Jurkat, Clone E6-1 (cell line): ENCODE results near the gene TAAR1.
"Not testable (repeated sequence)": the region's sequence is repeated elsewhere in the genome, so short reads cannot be mapped to it uniquely, and the experiment has no call there.

Experiments used
- DNase-seq: peaks from one replicate; pipeline ENCODE4 v3.0.0-alpha.2; 2011; ENCODE audit warnings: low read depth, low spot score
- H3K4me3 ChIP-seq: 2 replicates; pipeline ENCODE4 v1.5.1; 2011; ENCODE audit warnings: mild to moderate bottlenecking, low read length, control low read depth, moderate library complexity

Gene TAAR1

DNA sequence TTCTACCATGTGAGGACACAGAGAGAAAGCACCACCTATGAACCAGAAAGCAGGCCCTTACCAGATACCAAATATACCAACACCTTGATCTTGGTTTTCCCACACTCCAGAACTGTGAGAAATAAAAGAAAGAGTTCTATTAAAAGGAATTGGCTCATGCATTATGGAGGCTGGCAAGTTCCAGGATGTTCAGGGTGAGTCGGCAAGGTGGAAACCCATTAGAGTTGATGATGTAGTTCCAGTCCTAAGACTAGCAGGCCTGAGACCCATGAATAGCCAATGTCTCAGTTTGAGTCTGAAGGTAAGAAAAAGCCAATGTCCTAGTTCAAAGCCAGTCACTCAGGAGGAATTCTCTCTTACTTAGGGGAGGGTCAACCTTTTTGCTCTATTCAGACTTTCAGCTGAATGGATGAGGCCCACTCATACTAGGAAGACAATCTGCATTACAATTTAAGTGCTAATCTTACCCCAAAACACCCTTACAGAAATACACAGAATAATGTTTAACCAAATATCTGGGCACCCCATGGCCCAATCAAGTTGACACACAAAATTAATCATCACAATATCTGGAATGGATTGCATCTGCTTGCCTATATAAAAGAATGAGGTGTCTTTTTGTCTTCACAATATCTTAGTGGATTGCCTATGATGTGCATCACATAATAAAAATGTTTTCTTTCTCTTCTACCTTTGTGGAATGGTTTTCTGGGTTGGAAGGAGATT, 5.5 kb upstream of the TAAR1 start:
- H3K4me3 ChIP-seq: no peak overlapping the region
- DNase-seq: no peak

DNA sequence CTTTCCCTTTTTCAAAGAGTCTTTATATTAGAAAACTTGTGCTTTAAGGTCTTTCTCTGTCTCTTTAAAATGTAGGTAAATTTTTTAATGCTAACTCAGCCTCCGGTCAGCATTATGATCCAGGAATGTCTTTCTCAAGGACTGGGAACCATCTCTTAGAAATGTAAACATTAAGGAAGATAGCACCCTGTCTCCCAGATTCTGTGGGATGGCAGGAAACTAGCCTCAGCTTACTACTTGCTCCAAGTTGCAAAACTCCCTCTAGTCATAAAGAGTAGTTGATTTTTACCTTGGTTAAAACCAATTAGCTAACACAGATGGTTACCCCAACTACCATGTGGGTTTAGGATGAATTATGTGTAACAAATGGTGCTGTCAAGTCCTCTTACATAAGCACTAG, 4.7 kb upstream of the TAAR1 start:
- H3K4me3 ChIP-seq: no peak overlapping the region
- no peak for DNase-seq

DNA sequence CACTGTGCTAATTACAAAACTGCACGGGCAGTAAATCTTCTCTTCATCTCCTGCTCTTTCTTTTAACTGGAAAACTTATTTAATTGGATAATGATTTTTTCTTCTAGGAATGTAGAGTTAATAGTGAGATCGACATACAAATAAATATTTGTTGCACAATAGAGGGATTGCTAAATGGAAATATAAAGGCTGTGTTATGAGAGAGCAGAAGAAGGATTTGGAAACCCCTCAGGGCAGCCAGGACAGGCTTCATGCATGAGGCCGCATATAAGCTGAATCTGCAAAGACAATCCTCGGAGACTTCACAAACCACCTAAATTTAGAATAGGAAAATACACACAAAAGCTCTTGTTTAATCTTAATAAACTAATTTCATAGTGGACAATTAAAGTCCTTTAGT, 2.9 kb upstream of the TAAR1 start:
- H3K4me3 ChIP-seq: no peak overlapping the region
- no peak for DNase-seq

DNA sequence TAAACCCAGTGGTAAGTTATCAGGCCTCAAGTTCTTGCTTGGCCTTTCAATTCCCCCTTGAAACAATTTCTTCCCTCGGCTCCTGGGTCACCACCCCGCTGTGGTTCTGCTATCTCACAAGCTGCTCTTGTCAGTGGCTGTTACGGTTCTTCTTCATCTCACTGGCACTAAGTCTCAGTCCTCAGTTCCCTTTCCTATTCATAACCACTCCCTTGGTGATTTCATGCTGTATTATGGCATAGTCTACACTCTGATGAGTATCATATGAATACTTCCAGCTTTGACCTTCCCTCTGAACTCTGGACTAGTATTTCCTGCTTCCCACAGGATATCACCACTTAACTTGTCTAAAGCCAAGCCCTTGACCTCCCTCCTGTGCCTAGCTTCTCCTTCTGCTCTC, 7.9 kb downstream of the TAAR1 start:
- DNase-seq: no peak

DNA sequence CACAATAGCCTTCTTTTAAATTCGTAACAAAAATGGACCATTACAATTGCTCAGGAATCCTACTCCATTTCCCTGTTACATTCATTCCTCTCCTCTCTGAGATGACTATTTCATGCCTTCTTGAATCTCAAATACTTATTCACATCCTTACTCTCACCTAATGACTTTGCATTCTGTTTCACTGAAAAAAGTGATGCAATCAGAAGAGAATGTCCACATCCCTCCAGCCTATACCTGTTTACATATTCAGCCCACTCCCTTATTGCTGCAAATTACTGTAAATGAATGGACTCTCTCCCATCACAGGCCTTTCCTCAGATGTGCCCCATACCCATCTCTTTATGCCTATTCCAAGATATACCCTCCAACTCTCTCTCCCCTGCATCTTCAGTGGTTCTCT, 8.6 kb downstream of the TAAR1 start:
- H3K4me3 ChIP-seq: no peak overlapping the region
- no peak for DNase-seq

More for the DNA sequence above, 7.9 kb downstream of the TAAR1 start:
- H3K4me3 ChIP-seq: no peak overlapping the region

DNA sequence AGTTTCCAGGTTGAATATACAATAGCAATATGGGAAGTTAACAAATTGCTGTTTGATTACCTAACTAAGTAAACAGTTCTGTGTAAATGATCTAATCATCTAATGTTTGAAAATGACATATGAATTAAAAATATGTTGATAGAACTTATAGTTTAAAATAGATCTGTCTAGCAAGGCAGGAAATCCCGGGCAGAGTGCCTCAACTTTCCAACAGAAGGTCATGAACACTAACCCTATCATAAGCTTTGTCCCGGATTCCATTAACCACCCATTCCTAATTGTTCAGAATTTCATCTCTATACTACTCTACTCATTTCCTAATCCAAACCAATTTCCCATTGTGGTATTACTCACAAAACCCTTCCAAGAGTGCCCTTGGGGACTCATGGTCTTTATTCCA, 10.2 kb downstream of the TAAR1 start:
- DNase-seq: no peak
- H3K4me3 ChIP-seq: no peak overlapping the region

DNA sequence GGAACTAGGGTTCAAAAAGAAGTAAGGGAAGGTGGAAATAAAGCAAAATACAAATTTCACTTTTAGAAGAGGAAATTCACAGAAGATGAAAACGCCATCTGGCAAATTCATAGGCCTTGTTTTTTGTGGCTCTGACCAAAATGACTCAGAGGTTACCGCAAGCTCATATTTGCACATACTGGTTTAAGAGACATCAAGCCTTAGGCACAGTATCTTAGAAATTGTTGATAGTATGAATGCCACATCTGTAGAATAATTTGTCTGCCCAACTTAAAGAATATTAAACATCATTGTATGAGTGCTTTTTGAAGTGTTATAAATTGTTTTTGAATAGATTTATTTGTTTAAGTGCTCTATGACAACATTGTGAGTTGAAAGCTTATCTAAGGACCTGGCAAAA, 10.6 kb downstream of the TAAR1 start:
- peak; percentile 76 for DNase-seq
- H3K4me3 ChIP-seq: no peak overlapping the region

DNA sequence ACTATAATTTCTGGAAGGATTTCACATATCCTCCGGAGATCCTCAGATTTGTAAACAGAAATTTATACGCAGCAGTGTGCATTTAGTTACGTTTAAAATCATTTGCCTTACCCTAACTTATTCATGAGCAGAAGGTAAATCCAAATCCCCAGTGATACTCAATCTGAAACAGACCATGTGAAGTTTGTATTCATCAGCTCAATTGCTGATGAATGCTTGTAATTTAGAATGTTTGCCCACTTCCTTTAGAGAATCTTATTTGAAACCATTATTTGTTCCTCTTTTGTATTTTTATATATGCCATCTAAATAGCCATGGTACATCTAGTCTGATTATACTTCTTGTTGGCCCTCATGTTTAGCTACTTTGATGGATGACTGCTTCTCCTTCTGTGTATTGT, 15.4 kb downstream of the TAAR1 start:
- H3K4me3 ChIP-seq: no peak overlapping the region
- no peak for DNase-seq

DNA sequence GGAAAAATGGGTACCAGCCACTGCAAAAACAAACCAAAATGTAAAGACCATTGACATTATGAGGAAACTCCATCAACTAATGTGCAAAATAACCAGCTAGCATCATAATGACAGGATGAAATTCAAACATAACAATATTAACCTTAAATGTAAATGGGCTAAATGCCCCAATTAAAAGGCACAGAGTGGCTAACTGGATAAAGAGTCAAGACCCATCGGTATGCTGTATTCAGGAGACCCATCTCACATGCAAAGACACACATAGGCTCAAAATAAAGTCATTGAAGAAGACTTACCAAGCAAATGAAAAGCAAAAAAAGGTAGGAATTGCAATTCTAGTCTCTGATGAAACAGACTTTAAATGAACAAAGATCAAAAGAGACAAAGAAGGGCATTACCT, 21.8 kb downstream of the TAAR1 start:
- DNase-seq, H3K4me3 ChIP-seq: not testable (repeated sequence)

DNA sequence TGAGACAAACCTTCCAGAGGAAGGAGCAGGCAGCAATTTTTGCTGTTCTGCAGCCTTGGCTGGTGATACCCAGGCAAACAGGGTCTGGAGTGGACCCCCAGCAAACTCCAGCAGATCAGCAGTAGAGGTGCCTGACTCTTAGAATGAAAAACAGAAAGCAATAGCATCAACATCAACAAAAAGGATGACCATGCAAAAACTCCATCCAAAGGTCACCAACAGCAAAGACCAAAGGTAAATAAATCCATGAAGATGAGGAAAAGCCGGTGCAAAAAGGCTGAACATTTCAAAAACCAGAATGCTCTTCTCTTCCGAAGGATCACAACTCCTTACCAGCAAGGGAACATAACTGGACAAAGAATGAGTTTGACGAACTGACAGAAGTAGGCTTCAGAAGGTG, 23.1 kb downstream of the TAAR1 start:
- DNase-seq, H3K4me3 ChIP-seq: not testable (repeated sequence)

DNA sequence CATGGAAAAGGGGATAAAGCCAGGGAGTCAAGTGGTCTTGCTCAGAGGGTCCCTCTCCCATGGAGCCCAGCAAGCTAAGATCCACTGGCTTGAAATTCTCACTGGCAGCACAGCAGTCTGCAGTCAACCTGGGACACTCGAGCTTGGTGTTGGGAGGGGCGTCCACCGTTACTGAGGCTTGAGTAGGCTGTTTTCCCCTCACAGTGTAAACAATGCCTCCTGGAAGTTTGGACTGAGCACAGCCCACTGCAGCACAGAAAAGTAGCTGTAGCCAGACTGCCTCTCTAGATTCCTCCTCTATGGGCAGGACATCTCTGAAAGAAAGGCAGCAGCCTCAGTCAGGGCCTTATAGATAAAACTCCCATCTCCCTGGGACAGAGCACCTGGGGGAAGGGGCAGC, 23.7 kb downstream of the TAAR1 start:
- not testable (repeated sequence) for DNase-seq, H3K4me3 ChIP-seq

DNA sequence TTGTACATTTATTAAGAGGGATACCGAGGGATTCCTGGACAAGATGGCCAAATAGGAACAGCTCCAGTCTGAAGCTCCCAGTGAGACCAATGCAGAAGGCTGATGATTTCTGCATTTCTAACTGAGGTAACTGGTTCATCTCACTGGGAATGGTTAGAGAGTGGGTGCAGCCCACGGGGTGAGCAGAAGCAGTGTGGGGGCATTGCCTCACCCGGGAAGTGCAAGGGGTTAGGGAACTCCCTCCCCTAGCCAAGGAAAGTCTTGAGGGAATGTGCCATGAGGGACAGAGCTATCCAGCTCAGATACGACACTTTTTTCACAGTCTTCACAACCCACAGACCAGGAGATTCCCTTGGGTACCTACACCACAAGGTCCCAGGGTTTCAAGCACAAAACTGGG, 24.2 kb downstream of the TAAR1 start:
- DNase-seq: no peak
- H3K4me3 ChIP-seq: no peak overlapping the region

DNA sequence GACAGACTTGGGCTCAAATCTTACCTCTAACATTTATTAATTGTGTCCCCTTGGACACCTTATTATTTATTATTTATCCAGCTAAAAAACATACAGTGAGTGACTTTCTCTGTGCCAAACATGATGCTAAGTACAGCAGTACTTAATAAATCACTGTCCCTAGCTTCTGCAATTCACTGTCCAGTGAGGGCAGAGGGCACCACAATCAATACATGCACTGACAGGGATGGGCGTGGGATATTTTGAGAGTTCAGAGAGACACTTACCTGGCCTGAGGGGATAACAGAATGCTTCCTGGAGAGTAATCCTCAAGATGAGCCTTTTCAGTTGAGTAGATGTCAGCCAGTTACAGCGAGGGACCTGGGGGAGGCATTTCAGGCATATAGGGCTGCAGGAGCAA, 25.6 kb downstream of the TAAR1 start:
- no peak for DNase-seq
- no peak overlapping the region for H3K4me3 ChIP-seq

DNA sequence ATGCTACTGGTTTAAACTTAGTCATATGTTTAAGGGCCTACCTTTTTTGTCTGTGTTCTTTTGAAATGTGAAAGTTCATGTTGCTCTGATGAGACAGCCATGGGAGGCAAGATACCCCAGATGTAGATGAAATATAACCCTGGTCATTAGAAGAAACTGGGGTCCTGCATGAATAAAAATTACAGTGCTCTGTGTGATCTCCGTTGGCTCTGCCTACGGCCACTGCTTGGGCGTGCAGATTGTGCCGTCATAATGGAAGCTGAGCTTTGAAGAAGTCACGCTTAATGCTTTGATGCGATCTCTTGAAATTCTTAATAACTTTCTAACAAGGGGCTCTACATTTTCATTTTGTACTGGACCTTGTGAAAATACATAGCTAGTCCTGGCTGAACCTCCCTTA, 34.8 kb downstream of the TAAR1 start, which contains the start of gene TAAR2:
Gene TAAR2, minus strand, starts transcription at position 101 of the 400 bp plus-strand sequence. Its CDS starts 0 bp downstream, at position 101.
- no peak for DNase-seq
- H3K4me3 ChIP-seq: no peak within 1 kb of the TSS

DNA sequence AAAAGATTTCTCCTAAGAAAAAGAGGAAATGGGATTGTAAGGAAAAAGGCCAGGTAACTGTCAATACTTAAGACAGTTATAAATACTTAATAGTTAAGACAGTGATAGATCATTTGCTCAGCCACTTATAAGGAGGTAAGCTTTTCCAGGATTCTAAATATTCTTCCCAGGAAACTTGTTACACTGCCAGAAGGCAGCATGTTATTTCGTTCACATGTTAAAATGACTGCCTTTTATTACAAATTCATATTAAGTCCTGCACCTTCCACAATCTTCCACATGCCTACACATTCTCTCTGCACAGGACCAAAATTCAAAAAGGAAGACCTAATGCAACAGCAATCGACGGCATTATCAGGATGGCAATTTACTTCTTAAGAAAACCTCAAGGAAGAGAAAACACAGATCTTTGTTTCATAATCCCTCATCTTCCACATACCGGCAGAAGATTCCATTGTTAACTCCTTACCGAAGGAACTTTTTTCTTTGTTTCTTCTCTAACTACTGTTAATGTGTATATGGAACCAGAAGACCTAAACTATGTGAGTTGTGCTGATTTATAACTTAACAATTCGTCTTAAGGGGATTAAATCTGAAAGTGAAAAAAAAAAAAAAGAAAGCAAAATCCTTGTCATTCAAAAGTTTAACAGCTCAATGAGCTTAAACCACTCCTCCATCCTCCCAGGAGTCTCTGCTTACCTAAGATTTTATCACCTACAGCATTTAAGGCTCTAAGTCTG, 35.7 kb downstream of the TAAR1 start:
- H3K4me3 ChIP-seq: no peak overlapping the region
- no peak for DNase-seq

DNA sequence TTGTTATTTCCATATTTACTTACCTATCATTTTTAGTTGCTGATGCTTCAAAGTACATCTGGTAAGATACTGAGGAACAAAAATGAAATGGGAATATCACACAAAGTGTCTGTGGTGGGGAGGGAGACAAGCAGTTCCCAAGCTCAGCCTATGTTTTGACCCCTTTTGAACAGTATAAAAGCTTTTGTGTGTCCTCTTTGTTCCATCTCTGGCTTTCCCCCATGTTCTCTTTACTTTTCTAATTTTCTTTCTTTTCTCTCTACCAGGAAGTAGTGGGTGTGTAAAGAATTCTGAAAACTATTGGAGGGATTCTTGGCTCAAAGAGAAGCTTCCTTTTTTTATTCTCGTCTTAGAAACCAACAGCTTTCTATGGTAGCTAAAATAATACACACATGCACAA, 42.3 kb downstream of the TAAR1 start:
- no peak overlapping the region for H3K4me3 ChIP-seq
- DNase-seq: no peak

DNA sequence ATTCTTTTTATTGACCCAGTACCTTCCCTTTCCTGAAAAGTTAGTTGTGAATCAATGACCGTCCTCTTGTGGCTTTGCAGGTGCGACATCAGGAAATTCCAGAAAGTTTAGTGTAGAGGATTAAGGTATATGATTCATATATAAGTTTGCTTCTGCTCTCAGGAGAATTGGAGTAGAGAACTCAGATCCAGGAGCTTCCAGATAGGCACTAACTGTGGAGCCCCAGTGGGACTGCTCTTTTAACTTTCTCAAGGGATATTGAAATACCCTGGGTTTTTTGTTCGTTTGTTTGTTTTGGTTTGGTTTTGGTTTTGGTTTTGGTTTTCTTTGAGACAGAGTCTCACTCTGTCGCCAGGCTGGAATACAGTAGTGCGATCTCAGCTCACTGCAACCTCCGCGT, 44.4 kb downstream of the TAAR1 start:
- no peak overlapping the region for H3K4me3 ChIP-seq
- DNase-seq: no peak

DNA sequence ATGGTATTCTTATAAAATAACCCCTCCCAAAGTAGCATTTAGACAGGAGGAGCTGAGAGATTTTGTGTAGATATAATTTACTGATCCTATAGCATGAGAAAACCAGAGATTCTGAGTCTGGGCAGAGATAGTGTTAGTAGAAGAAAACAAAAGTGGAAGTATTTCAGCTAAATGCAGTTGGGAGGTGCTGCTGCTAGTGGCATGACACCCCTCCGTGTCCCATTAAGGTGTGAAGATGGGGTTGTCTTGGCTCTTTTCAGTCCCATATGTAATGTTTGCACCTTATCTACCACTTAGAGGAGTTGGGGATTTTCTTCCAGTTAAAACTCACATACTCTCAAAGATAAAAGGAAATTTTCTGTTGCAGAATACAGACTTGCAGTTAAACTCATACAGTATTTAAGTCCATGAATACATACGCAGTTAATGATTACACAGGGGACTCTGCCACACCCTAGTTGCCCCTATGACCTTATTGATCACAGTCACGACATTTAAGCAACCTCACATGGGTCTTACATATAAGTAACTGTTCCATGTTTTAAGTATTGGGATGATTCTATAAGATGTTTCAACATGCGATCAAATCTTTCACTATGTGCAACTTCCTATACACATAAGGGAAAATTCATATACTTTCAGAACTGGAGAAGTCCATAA, 46.4 kb downstream of the TAAR1 start:
- no peak for DNase-seq
- H3K4me3 ChIP-seq: no peak overlapping the region

DNA sequence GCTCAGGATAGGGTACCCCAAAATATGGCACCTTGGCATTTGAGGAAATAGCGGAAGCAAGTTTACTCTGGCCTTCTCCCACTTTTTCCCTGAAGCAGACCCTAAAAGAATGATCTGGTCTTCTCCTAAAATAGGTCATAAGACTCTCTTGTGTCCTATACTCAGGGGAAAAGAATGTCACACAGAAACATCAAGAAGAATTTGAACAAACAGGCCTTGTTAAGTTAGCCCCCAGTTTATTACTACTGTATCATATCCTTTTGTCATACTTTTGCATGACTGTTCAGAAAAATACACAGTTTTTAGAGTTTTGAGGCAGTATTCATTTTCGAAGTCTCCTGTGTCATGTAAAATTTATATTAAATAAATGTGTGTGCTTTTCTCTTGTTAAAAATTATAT, 47.4 kb downstream of the TAAR1 start:
- no peak for DNase-seq

DNA sequence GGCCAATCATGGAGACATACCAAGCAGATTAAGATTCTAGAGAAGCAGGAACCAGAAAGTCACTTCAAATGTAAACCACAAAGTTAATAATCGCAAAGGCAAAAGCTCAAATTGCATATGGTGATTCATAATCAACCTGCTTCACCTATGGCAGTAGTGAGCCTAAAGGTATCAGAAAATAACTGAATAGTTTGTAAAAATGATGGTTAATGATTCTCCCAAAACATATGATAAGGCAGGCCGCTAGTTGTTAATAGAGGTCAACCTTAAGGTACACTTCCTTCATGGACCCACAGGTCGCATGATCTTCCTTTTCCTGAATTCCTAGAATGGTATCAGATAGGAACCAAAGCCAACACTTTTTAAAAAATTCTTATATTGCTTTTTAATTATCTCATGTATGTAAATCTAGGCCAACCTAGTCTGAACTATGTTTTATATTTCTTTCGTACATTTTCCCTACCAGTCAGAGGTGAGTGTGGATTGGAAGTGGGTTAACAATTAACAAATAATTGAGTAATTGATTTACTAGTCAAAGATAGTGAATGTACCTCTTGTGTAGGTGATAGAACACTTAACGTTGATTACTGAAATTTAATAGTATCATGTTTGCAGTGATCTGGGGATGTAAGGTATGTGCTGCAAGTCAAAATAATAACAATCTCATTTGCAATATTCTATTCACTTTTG, 51.3 kb downstream of the TAAR1 start:
- no peak overlapping the region for H3K4me3 ChIP-seq
- DNase-seq: no peak

More for the DNA sequence above, 47.4 kb downstream of the TAAR1 start:
- H3K4me3 ChIP-seq: no peak overlapping the region
